ENCODE data around the gene RNF183.
"Not testable (repeated sequence)": the region's sequence is repeated elsewhere in the genome, so short reads cannot be mapped to it uniquely, and the experiment has no call there.

The RNF183 gene

DNA sequence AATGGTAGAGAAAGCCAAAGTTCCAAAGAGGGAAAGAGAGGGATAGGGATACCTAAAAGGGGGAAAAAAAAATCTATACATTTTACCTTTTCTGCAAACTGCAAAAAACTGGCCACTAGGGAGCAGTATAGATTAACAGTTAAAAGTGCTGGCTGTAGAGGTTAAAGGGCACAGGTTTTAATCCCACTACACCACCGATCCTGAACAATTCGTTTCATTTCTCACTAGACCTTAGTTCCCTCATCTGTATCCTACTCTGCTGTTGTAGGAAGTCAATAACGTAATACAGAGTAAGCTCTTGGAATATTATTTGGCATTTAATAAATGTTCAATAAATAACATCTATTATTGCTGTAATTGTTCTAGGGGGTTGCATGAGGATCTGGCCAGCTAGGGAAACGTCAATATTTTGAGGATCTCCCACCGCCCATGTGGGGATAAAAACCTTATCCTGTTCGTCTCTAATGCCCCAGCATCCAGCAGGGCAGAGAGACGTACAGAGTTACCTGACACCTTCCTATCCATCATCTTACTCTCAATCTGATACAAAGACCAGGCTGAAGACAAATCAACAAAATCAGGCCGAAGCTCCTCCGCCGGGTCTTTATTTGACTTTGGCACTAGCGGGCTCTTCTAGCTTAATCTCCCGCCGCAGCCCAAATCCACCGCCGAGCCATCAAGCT lies 28.6 kb downstream of the RNF183 start:
- peak overlapping the region; percentile 97 for H3K4me3 ChIP-seq (ENCODE audit: low read length)
- no peak for TF ChIP-seq ZNF274 (IDR thresholded peaks at IDR 0.05; ENCODE audit: low read depth, low read length)

DNA sequence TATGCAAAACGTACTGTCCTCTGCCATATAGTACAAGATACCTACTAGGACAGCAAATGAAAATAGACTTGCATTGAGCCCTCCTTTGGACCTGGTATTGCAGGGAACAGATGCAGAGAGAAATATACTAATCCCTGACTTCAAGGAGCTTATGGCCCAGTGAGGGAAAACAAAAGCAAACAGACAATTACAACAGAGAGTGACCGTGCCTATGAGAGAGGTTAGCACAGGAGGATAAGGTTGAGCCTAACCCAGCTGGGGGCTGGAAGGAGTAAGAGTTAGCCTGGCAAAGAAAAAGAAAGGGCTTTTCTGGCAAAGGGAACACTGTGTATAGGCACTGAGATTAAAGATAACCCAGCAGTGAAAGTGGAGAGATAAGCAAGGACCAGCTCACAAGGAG lies 33.3 kb downstream of the RNF183 start:
- no peak overlapping the region for H3K4me3 ChIP-seq (ENCODE audit: low read length)
- TF ChIP-seq ZNF274 (IDR thresholded peaks at IDR 0.05; ENCODE audit: low read depth, low read length): no peak

DNA sequence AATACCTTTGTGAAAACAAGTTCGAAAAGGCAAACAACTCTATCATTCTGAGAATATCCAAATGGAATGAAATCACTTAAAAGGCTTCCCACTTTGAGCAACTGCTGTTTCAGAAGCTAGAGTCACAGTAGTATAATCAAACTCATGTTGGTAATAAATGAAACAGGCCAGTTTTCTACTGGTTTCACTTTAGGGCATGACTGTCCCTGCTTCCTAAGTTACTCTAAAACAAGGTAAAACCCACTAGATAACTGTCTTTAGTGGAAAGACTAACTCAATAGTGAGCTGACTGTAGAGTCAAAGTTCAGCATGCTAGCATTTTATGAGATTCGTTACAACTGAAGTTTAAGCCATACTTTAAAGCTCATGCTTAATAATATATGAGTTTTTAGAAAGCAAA lies 33.8 kb downstream of the RNF183 start:
- H3K4me3 ChIP-seq (ENCODE audit: low read length): no peak overlapping the region
- no peak for TF ChIP-seq ZNF274 (IDR thresholded peaks at IDR 0.05; ENCODE audit: low read depth, low read length)

DNA sequence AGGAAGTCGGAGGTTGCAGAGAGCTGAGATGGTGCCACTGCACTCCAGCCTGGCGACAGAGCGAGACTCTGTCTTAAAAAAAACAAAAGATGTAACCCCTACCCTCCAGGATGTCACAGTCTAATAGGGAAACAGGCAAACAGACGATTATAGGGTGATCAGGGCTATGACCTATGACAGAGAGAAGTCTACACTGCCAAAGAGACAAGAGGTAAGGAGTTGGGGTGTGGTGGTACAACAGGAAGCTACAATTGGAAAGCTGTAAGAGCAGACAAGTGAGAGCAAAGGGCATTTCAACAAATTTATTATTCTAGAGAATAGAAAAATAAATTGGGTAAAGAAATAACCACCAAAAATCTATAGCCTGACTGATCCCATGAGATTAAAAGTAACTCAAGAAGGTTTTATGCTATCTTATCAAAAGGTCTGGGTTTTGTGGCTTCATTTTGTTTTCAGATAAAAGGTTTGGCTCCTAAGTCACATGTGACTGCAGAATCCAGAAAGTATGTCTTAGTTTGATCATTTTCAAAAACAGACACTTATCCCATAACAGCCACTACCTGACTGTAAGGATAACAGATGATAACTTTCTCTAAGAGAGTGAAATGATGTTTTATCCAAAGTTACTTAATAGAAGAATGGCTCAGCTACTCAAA lies 35.1 kb downstream of the RNF183 start:
- no peak overlapping the region for H3K4me3 ChIP-seq (ENCODE audit: low read length)
- TF ChIP-seq ZNF274 (IDR thresholded peaks at IDR 0.05; ENCODE audit: low read depth, low read length): no peak

- H3K4me3 ChIP-seq (ENCODE audit: low read length): no peak overlapping the region
- TF ChIP-seq ZNF274 (IDR thresholded peaks at IDR 0.05; ENCODE audit: low read depth, low read length): no peak
Observed at GRCh38 chr9:113266174-113266573, 37.0 kb downstream of the RNF183 start.

DNA sequence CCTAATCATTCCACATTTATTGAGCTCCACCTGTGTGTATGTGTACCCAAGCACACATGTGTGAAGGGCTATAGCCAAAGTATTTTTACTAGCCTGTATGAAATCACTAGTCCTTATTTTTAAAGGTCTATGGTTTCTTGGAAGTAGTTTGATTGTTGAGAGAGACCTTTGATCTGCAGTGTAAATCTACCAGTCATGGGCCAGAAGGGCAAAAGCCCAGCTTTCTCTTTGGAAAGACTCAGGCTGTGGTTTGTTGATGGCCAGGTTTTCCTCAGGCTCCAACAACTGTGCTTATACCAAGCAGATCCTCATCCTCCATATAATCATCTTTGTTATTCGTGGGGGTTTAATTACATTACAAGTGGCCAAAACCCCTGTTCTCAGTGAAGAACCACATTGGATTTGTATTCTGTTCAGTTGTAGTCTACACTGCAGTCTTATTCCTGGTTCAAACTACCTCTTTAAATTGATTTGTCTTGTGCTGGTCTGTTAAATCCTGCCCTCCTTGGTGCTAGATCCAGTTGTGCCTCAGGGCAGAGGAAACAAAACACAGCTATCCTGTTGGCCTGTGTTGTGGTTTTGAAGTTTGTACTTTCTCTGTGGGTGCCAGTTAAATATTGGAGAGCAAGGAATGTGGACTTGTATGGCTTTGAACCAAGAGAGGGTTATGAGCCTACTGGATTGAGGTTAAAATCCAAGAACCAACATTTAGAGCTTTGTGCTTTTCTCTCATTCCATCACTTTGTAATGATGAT lies 41.1 kb downstream of the RNF183 start:
- TF ChIP-seq ZNF274 (IDR thresholded peaks at IDR 0.05; ENCODE audit: low read depth, low read length): no peak

GRCh38 chr9:113258282-113258681 lies 44.9 kb downstream of the RNF183 start:
- no peak overlapping the region for H3K4me3 ChIP-seq (ENCODE audit: low read length)
- TF ChIP-seq ZNF274 (IDR thresholded peaks at IDR 0.05; ENCODE audit: low read depth, low read length): no peak

More for the DNA sequence above, 41.1 kb downstream of the RNF183 start:
- H3K4me3 ChIP-seq (ENCODE audit: low read length): no peak overlapping the region

GRCh38 chr9:113257863-113258262 lies 45.3 kb downstream of the RNF183 start:
- TF ChIP-seq ZNF274 (IDR thresholded peaks at IDR 0.05; ENCODE audit: low read depth, low read length): no peak
- H3K4me3 ChIP-seq (ENCODE audit: low read length): no peak overlapping the region

DNA sequence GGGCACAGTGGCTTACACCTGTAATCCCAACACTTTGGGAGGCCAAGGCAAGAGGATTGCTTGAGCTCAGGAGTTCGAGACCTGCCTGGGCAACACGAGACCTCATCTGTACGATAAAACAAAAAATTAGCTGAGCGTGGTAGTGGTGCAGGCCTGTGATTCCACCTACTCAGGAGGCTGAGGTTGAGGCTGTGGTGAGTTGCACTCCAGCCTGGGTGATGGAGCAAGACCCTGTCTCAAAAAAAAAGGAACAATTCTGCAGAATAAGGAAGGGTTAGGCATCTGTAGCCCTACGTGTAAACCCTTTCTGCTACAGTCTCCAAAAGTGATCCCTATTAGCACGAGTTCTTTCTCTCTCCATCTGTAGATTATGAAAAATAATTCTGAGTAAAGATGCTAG lies 47.7 kb downstream of the RNF183 start:
- no peak overlapping the region for H3K4me3 ChIP-seq (ENCODE audit: low read length)
- TF ChIP-seq ZNF274 (IDR thresholded peaks at IDR 0.05; ENCODE audit: low read depth, low read length): no peak

- TF ChIP-seq ZNF274 (IDR thresholded peaks at IDR 0.05; ENCODE audit: low read depth, low read length): no peak
- H3K4me3 ChIP-seq (ENCODE audit: low read length): no peak overlapping the region
Observed at GRCh38 chr9:113254991-113255390, 48.2 kb downstream of the RNF183 start.

- TF ChIP-seq ZNF274 (IDR thresholded peaks at IDR 0.05; ENCODE audit: low read depth, low read length): no peak
Observed at GRCh38 chr9:113250807-113251206, 52.4 kb downstream of the RNF183 start.

DNA sequence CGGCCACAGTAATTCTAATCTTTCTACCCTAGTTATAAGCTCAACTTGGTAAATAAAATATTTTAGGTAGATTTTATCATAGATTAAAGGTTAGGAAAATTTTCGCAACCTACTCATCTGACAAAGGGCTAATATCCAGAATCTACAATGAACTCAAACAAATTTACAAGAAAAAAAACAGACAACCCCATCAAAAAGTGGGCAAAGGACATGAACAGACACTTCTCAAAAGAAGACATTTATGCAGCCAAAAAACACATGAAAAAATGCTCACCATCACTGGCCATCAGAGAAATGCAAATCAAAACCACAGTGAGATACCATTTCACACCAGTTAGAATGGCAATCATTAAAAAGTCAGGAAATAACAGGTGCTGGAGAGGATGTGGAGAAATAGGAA lies 53.5 kb downstream of the RNF183 start:
- not testable (repeated sequence) for H3K4me3 ChIP-seq (ENCODE audit: low read length)

More at GRCh38 chr9:113250807-113251206, 52.4 kb downstream of the RNF183 start:
- no peak overlapping the region for H3K4me3 ChIP-seq (ENCODE audit: low read length)

GRCh38 chr9:113247640-113248039 lies 55.5 kb downstream of the RNF183 start:
- H3K4me3 ChIP-seq (ENCODE audit: low read length): no peak overlapping the region
- no peak for TF ChIP-seq ZNF274 (IDR thresholded peaks at IDR 0.05; ENCODE audit: low read depth, low read length)

Measured in GM08714 (cell line).